Fibroblast of the aortic adventitia (primary cell): ENCODE data around the gene HIF3A. TPM values are rescaled to one million over a fixed set of nuclear protein-coding genes. Genes with fewer than 3 reads are reported as not detected.
"Not testable (repeated sequence)": the region's sequence is repeated elsewhere in the genome, so short reads cannot be mapped to it uniquely, and the experiment has no call there.

Experiments used
- DNase-seq: peaks from one replicate; pipeline ENCODE4 v3.0.0-alpha.2; 2010; ENCODE audit warnings: low read depth
- H3K4me3 ChIP-seq: 2 replicates; pipeline ENCODE4 v1.5.1; 2011; ENCODE audit warnings: low read depth, mild to moderate bottlenecking, control low read depth, low read length, moderate library complexity
- CTCF ChIP-seq: IDR thresholded peaks from 2 replicates; pipeline ENCODE4 v1.5.1; 2011; ENCODE audit warnings: mild to moderate bottlenecking, low read length, control low read depth, inconsistent platforms; ENCODE audit not compliant: insufficient read depth
- total RNA-seq: library from RNA; depleted of rRNA; stranded (reverse); fragments of >200 nt; gene quantifications from 2 replicates; pipeline ENCODE4 v1.2.3, GENCODE V29; 2012; ENCODE audit warnings: low replicate concordance

The HIF3A gene
- 0.49 and 0.99 TPM in 2 replicates for total RNA-seq

- no peak for TF ChIP-seq CTCF
- DNase-seq = no peak
- H3K4me3 ChIP-seq = no peak within 1 kb of the TSS
These were observed at the start of gene HIF3A for GRCh38 chr19:46296722-46297461. Gene HIF3A (plus strand): TSS chr19:46297042. CDS start chr19:46297077, 35 bp downstream.

- no peak for DNase-seq
- no peak for TF ChIP-seq CTCF
- no peak overlapping the region for H3K4me3 ChIP-seq
These were observed 46.6 kb upstream of the HIF3A start for GRCh38 chr19:46250076-46250735.

GRCh38 chr19:46251416-46251815 lies 45.4 kb upstream of the HIF3A start:
- TF ChIP-seq CTCF = no peak
- DNase-seq = no peak
- no peak overlapping the region for H3K4me3 ChIP-seq

- no peak overlapping the region for H3K4me3 ChIP-seq
- no peak for DNase-seq
- TF ChIP-seq CTCF = no peak
These were observed 42.1 kb upstream of the HIF3A start for GRCh38 chr19:46254776-46255175.

GRCh38 chr19:46256855-46257254 lies 40.0 kb upstream of the HIF3A start:
- no peak for TF ChIP-seq CTCF
- DNase-seq = peak; percentile 30
- no peak overlapping the region for H3K4me3 ChIP-seq

- DNase-seq, H3K4me3 ChIP-seq: not testable (repeated sequence)
These were observed 35.3 kb upstream of the HIF3A start for GRCh38 chr19:46261501-46261900.

GRCh38 chr19:46262684-46263296 lies 34.1 kb upstream of the HIF3A start:
- DNase-seq = peak; percentile 26
- H3K4me3 ChIP-seq = not testable (repeated sequence)

GRCh38 chr19:46264801-46265200 lies 32.0 kb upstream of the HIF3A start:
- not testable (repeated sequence) for H3K4me3 ChIP-seq, DNase-seq
